Measurements from ENCODE around the gene LRRC32.

GRCh38 chr11:76640501-76640900, 30.0 kb downstream of the LRRC32 start:
- no peak for TF ChIP-seq EP300 (IDR thresholded peaks at IDR 0.05)
- TF ChIP-seq POLR2AphosphoS5 (IDR thresholded peaks at IDR 0.05) = no peak
- TF ChIP-seq POLR2A (IDR thresholded peaks at IDR 0.05) = no peak

Data from sigmoid colon (tissue), 4 donors.